ENCODE measurements around the gene FAM20C. TPM values are rescaled to one million over a fixed set of nuclear protein-coding genes. Genes with fewer than 3 reads are reported as not detected.

Gene FAM20C
- total RNA-seq, 1 experiment from 2014 or later, result 14.8 TPM

- DNase-seq (ENCODE audit: low spot score), result peak; percentile 69
- in situ Hi-C loops (cut with HindIII; ENCODE audit: low sequenced_read_pairs), result no loop called here
Observed at GRCh38 chr7:157771-158625, 34.4 kb upstream of the FAM20C start.

- DNase-seq (ENCODE audit: low spot score), result no peak
- in situ Hi-C loops (cut with HindIII; ENCODE audit: low sequenced_read_pairs), result no loop called here
Observed at GRCh38 chr7:158771-159170, 33.6 kb upstream of the FAM20C start.

- DNase-seq (ENCODE audit: low spot score), result no peak
- in situ Hi-C loops (cut with HindIII; ENCODE audit: low sequenced_read_pairs), result no loop called here
Observed at GRCh38 chr7:159370-160270, 32.8 kb upstream of the FAM20C start.

- no peak for DNase-seq (ENCODE audit: low spot score)
- in situ Hi-C loops (cut with HindIII; ENCODE audit: low sequenced_read_pairs), result no loop called here
Observed at GRCh38 chr7:160958-161725, 31.2 kb upstream of the FAM20C start.

GRCh38 chr7:162632-163297 lies 29.6 kb upstream of the FAM20C start:
- in situ Hi-C loops (cut with HindIII; ENCODE audit: low sequenced_read_pairs), result no loop called here
- peak; percentile 70 for DNase-seq (ENCODE audit: low spot score)

- DNase-seq (ENCODE audit: low spot score), result peak; percentile 27
- in situ Hi-C loops (cut with HindIII; ENCODE audit: low sequenced_read_pairs), result no loop called here
Observed at GRCh38 chr7:163298-163695, 29.1 kb upstream of the FAM20C start.

GRCh38 chr7:163971-164881 lies 28.1 kb upstream of the FAM20C start:
- in situ Hi-C loops (cut with HindIII; ENCODE audit: low sequenced_read_pairs), result no loop called here

GRCh38 chr7:164882-165660 lies 27.3 kb upstream of the FAM20C start:
- in situ Hi-C loops (cut with HindIII; ENCODE audit: low sequenced_read_pairs), result no loop called here
- no peak for DNase-seq (ENCODE audit: low spot score)

More at GRCh38 chr7:163971-164881, 28.1 kb upstream of the FAM20C start:
- no peak for DNase-seq (ENCODE audit: low spot score)

- in situ Hi-C loops (cut with HindIII; ENCODE audit: low sequenced_read_pairs), result no loop called here
- no peak for DNase-seq (ENCODE audit: low spot score)
Observed at GRCh38 chr7:165661-166337, 26.6 kb upstream of the FAM20C start.

- in situ Hi-C loops (cut with HindIII; ENCODE audit: low sequenced_read_pairs), result no loop called here
- DNase-seq (ENCODE audit: low spot score), result no peak
Observed at GRCh38 chr7:166338-167060, 25.9 kb upstream of the FAM20C start.

GRCh38 chr7:167090-167855 lies 25.1 kb upstream of the FAM20C start:
- no peak for DNase-seq (ENCODE audit: low spot score)
- in situ Hi-C loops (cut with HindIII; ENCODE audit: low sequenced_read_pairs), result no loop called here

- in situ Hi-C loops (cut with HindIII; ENCODE audit: low sequenced_read_pairs), result no loop called here
- DNase-seq (ENCODE audit: low spot score), result no peak
Observed at GRCh38 chr7:167976-168791, 24.2 kb upstream of the FAM20C start.

- DNase-seq (ENCODE audit: low spot score), result no peak
- in situ Hi-C loops (cut with HindIII; ENCODE audit: low sequenced_read_pairs), result no loop called here
Observed at GRCh38 chr7:169276-170172, 22.8 kb upstream of the FAM20C start.
